Medulla oblongata (tissue), 1 donor: Measurements from ENCODE around the gene CCER1.
"Not testable (repeated sequence)": the region's sequence is repeated elsewhere in the genome, so short reads cannot be mapped to it uniquely, and the experiment has no call there.

ENCODE experiments used
- DNase-seq: peaks from one replicate; pipeline ENCODE4 v3.0.0-alpha.2; 2015; ENCODE audit errors: extremely low spot score

The CCER1 gene

GRCh38 chr12:90954921-90955320 lies at the start of gene CCER1:
Gene CCER1, minus strand, starts transcription at chr12:90955176. Its CDS starts 434 bp downstream, at chr12:90954742.
- no peak for DNase-seq

- no peak for DNase-seq
Measured at GRCh38 chr12:91003737-91004136, 48.8 kb upstream of the CCER1 start.

- no peak for DNase-seq
Measured at GRCh38 chr12:91001306-91001705, 46.3 kb upstream of the CCER1 start.

GRCh38 chr12:90999966-91000365 lies 45.0 kb upstream of the CCER1 start:
- no peak for DNase-seq

- no peak for DNase-seq
Measured at GRCh38 chr12:90999527-90999926, 44.6 kb upstream of the CCER1 start.

GRCh38 chr12:90995010-90995409 lies 40.0 kb upstream of the CCER1 start:
- no peak for DNase-seq

- no peak for DNase-seq
Measured at GRCh38 chr12:90991952-90992465, 37.0 kb upstream of the CCER1 start.

GRCh38 chr12:90990611-90991010 lies 35.6 kb upstream of the CCER1 start:
- no peak for DNase-seq

- no peak for DNase-seq
Measured at GRCh38 chr12:90989686-90990111, 34.7 kb upstream of the CCER1 start.

GRCh38 chr12:90987520-90987919 lies 32.5 kb upstream of the CCER1 start:
- no peak for DNase-seq

- DNase-seq = no peak
Measured at GRCh38 chr12:90987101-90987500, 32.1 kb upstream of the CCER1 start.

GRCh38 chr12:90985331-90985730 lies 30.4 kb upstream of the CCER1 start:
- DNase-seq = not testable (repeated sequence)

- no peak for DNase-seq
Measured at GRCh38 chr12:90984114-90984513, 29.1 kb upstream of the CCER1 start.

GRCh38 chr12:90982170-90982569 lies 27.2 kb upstream of the CCER1 start:
- DNase-seq = no peak

- no peak for DNase-seq
Measured at GRCh38 chr12:90979951-90980350, 25.0 kb upstream of the CCER1 start.

GRCh38 chr12:90979019-90979418 lies 24.0 kb upstream of the CCER1 start:
- no peak for DNase-seq

GRCh38 chr12:90978117-90978770 lies 23.3 kb upstream of the CCER1 start:
- peak; percentile 51 for DNase-seq

- DNase-seq = no peak
Measured at GRCh38 chr12:90977224-90977623, 22.2 kb upstream of the CCER1 start.

GRCh38 chr12:90974286-90974685 lies 19.3 kb upstream of the CCER1 start:
- DNase-seq = no peak

GRCh38 chr12:90972226-90972625 lies 17.2 kb upstream of the CCER1 start:
- no peak for DNase-seq

GRCh38 chr12:90970911-90971310 lies 15.9 kb upstream of the CCER1 start:
- DNase-seq = no peak

- no peak for DNase-seq
Measured at GRCh38 chr12:90970471-90970870, 15.5 kb upstream of the CCER1 start.

- DNase-seq = no peak
Measured at GRCh38 chr12:90969851-90970250, 14.9 kb upstream of the CCER1 start.

- no peak for DNase-seq
Measured at GRCh38 chr12:90969346-90969745, 14.4 kb upstream of the CCER1 start.
